ENCODE results near the gene NHSL2. TPM values are rescaled to one million over a fixed set of nuclear protein-coding genes. Genes with fewer than 3 reads are reported as not detected.
A peak's percentile ranks its signal among the peaks of the same experiment; 100 is the strongest.

The NHSL2 gene
- total RNA-seq, 1 donor from 2014 or later: 3.8 TPM

DNA sequence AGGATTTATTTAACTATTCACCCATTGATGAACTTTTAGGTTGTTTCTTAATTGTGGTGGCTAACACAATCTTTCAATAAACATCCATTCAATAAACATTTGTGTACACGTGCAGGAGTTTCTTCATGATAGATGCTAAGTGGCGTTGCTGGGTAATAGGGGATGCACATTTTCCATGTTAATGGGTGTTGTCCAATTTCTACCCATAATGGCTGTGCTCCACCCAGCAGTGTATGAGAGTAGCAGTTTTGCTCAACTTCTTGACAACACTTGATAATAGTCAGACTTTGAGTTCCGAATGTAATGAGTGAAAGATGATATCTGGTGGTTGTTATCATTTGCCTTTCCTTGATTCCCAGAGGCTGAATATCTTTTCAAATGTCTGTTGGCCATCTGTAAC, 104.7 kb downstream of the NHSL2 start:
- Histone ChIP-seq H3K4me3 (no peak overlapping the region), H3K9me3 (replicated peaks) (no peaks in the 10 kb centered on the region), H3K27ac (replicated peaks) (no peak overlapping the region), H3K4me1 (peaks cover 12% of the 10 kb centered on the region), H3K27me3 (ENCODE audit: low read depth) (no peaks in the 10 kb centered on the region), H3K36me3 (no peaks in the 10 kb centered on the region)
- DNase-seq: no peak
- TF ChIP-seq, protein P1, sequence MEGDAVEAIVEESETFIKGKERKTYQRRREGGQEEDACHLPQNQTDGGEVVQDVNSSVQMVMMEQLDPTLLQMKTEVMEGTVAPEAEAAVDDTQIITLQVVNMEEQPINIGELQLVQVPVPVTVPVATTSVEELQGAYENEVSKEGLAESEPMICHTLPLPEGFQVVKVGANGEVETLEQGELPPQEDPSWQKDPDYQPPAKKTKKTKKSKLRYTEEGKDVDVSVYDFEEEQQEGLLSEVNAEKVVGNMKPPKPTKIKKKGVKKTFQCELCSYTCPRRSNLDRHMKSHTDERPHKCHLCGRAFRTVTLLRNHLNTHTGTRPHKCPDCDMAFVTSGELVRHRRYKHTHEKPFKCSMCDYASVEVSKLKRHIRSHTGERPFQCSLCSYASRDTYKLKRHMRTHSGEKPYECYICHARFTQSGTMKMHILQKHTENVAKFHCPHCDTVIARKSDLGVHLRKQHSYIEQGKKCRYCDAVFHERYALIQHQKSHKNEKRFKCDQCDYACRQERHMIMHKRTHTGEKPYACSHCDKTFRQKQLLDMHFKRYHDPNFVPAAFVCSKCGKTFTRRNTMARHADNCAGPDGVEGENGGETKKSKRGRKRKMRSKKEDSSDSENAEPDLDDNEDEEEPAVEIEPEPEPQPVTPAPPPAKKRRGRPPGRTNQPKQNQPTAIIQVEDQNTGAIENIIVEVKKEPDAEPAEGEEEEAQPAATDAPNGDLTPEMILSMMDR (IDR thresholded peaks at IDR 0.05; ENCODE audit: borderline replicate concordance): no peak
- intact Hi-C loops (cut with micrococcal nuclease): loop anchor here (10.0 kb wide), 1 partner anchor 109 kb away; no protein-coding TSS in a partner anchor

DNA sequence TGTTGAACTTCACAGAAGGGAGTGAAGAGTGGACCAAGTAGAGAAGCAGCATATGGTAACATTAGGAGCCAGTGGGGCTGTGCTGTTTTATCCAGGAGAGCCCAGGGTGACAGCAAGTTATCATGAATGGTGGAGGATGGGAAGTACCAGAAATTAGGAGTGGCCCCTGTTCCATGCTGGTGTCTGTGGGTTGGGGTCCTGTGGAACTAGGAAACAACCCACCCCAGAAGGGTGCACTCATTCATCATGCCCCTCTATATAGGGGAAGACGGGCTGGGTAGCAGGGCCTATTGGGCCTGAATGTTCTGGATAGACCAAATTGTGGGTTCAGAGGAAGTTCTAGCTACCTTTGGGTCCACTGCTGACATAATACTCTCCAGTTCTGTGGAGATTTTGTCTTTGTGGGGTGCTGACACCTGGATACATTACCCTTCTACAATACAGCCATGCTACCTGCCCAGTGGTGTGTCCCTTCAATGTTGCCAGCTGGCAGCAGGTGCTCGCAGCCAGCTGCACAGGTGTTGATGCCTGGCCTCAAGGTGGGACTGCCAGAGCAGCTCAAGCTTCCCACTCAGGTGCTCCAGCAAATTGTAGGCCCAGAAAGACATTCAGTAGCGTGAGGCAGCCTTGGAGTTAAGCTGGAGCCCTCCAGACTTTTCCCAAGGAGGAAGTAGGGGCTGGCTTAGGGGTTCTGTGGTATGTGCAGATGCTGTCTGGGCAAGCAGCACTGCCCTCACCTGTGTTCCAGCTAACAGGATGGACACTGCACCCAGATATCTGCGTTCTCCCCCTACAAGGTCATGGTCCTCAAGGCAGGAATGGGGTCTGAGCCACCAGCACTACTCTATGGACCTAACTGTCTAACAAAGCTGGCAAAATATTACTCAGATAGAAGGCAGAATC, 106.5 kb downstream of the NHSL2 start:
- Histone ChIP-seq H3K4me1 (peaks cover 12% of the 10 kb centered on the region), H3K27ac (replicated peaks) (no peak overlapping the region), H3K4me3 (no peak overlapping the region), H3K27me3 (ENCODE audit: low read depth) (no peaks in the 10 kb centered on the region), H3K36me3 (no peaks in the 10 kb centered on the region), H3K9me3 (replicated peaks) (no peaks in the 10 kb centered on the region)
- intact Hi-C loops (cut with micrococcal nuclease): loop anchor here (10.0 kb wide), 1 partner anchor 108 kb away; no protein-coding TSS in a partner anchor
- no peak for DNase-seq
- TF ChIP-seq, protein P1 (IDR thresholded peaks at IDR 0.05; ENCODE audit: borderline replicate concordance): no peak

DNA sequence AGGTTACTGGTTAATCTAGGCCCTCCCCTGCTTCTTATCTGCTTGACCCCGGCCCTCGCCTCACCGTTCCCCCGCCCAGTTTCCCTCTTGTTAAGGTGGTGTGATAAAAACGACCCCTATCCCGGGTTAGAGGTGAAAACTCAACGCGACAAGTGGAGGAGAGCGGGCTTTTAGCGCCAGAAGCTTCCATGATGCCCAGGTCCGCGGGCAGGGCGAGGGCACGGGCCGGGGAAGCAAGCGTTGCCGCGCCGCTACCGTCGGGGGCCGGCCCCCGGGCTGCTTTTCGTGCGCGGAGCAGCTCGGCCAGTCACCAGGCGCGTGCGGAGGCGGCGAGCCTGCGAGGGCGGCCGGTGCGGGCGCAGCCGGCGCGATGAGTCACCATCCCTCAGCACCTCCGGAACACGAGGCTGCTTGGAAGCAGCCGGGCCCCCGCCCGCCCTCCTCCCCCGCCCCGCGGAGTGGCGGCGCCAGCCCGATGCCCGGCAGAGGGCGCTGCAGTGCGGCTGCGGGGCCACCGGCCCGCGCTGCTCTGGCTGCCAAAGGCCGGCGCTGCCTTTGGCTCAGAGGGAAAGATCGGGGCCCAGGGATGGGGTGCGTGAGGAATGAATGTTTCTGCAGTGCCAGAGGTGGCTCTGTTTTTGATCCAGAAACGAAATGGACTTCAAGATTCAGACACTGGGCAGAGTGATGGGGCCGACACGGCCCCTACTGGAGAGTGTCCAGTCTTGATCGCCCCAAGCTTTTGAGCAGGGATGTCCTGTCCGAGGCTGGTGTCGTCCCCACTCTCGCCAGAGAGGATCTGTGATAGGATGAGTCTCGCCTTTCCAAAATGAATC, 107.8 kb downstream of the NHSL2 start:
- Histone ChIP-seq H3K27ac (replicated peaks) (peak overlapping the region; percentile 59), H3K4me1 (peaks cover 12% of the 10 kb centered on the region), H3K4me3 (peak overlapping the region; percentile 54), H3K9me3 (replicated peaks) (no peaks in the 10 kb centered on the region), H3K36me3 (no peaks in the 10 kb centered on the region), H3K27me3 (ENCODE audit: low read depth) (no peaks in the 10 kb centered on the region)
- TF ChIP-seq, protein P1 (IDR thresholded peaks at IDR 0.05; ENCODE audit: borderline replicate concordance): peak; percentile 81
- peak; percentile 84 for DNase-seq
- intact Hi-C loops (cut with micrococcal nuclease): loop anchor here (10.0 kb wide), 1 partner anchor 106 kb away; no protein-coding TSS in a partner anchor

DNA sequence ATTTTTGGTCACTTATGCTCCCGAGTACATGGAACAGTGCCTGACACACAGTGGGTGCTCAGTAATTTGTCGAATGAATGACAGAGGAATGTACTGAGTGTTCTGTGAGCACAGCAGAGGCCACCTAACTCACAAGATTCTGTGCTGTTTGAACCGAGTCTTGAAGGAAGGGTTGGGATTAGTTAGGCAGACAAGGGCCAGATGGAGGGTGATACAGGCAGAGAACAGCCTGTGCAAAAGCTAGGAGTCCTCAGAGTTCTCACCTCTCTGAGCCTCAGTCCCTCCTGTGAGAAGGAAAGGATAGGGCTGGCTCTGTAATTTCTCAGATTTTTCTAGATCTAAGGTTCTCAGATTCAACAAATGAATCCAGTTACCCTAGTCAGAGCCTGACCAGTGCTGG, 108.8 kb downstream of the NHSL2 start:
- DNase-seq: no peak
- H3K36me3 ChIP-seq: no peaks in the 10 kb centered on the region

DNA sequence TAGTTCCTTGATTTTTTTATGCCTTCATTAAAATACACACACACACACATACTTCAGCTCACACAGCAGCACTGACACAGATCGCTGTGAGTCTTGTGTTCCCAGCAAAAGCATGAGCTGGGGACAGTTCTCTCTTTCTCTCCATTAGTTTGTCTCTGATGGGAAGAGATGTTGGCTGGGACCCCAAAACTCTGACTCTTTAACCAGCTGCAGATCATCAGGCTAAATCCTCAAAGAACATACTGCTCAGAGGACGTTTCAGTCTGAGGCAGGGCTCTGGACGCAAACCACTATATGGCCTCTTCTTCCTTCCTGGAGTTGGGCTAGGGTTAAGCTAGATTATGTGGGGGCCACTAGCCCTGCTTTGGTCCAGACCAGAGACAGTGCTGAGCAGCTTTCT, 109.6 kb downstream of the NHSL2 start:
- Histone ChIP-seq H3K27me3 (ENCODE audit: low read depth) (no peaks in the 10 kb centered on the region), H3K27ac (replicated peaks) (peak overlapping the region; percentile 46), H3K9me3 (replicated peaks) (no peaks in the 10 kb centered on the region), H3K4me3 (no peak overlapping the region), H3K4me1 (peaks cover 12% of the 10 kb centered on the region), H3K36me3 (no peaks in the 10 kb centered on the region)
- DNase-seq: no peak
- intact Hi-C loops (cut with micrococcal nuclease): no loop called here
- TF ChIP-seq, protein P1 (IDR thresholded peaks at IDR 0.05; ENCODE audit: borderline replicate concordance): no peak

More for the DNA sequence above, 108.8 kb downstream of the NHSL2 start:
- no peaks in the 10 kb centered on the region for H3K27me3 ChIP-seq (ENCODE audit: low read depth)
- H3K4me3 ChIP-seq: no peak overlapping the region
- no peaks in the 10 kb centered on the region for H3K9me3 ChIP-seq (replicated peaks)
- TF ChIP-seq, protein P1 (IDR thresholded peaks at IDR 0.05; ENCODE audit: borderline replicate concordance): no peak
- H3K4me1 ChIP-seq: peaks cover 12% of the 10 kb centered on the region
- intact Hi-C loops (cut with micrococcal nuclease): loop anchor here (10.0 kb wide), 1 partner anchor 105 kb away; no protein-coding TSS in a partner anchor
- no peak overlapping the region for H3K27ac ChIP-seq (replicated peaks)

Measured in left ventricle myocardium inferior (tissue), 1 donor.